ENCODE data around the gene CEP112.

DNA sequence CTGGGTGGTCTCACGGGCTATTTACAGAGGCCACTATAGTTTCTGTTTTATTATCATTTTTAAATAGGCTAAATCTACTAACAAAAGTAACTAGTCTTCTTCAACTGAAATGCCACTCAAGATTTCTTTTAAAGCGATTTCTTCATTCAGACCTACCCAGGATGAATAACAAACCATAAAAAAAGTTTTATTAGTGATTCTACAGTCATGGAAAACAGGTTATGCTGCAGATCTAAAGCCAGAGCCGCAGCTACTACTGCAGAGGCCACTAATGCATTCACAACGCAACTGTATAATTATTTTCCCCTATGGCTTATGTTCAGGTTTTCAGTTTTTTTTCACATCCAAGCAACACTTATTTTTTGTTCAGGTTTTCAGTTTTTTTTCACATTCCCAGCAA is 494.3 kb downstream of the CEP112 start:
- TF ChIP-seq TARDBP (IDR thresholded peaks at IDR 0.05) (no peak), LEF1 (IDR thresholded peaks at IDR 0.05; ENCODE audit: borderline replicate concordance) (no peak), FOXM1 (IDR thresholded peaks at IDR 0.05; ENCODE audit: borderline replicate concordance) (no peak), ELF4 (IDR thresholded peaks at IDR 0.05) (no peak), SUZ12 (IDR thresholded peaks at IDR 0.05) (no peak), SP1 (IDR thresholded peaks at IDR 0.05) (no peak), CTBP1 (IDR thresholded peaks at IDR 0.05; ENCODE audit: borderline replicate concordance) (no peak), NFRKB (IDR thresholded peaks at IDR 0.05) (no peak), ZNF384 (IDR thresholded peaks at IDR 0.05) (no peak), FOXK2 (IDR thresholded peaks at IDR 0.05) (no peak)
- TF ChIP-seq, protein P1, sequence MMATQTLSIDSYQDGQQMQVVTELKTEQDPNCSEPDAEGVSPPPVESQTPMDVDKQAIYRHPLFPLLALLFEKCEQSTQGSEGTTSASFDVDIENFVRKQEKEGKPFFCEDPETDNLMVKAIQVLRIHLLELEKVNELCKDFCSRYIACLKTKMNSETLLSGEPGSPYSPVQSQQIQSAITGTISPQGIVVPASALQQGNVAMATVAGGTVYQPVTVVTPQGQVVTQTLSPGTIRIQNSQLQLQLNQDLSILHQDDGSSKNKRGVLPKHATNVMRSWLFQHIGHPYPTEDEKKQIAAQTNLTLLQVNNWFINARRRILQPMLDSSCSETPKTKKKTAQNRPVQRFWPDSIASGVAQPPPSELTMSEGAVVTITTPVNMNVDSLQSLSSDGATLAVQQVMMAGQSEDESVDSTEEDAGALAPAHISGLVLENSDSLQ (IDR thresholded peaks at IDR 0.05), result peak; percentile 47; the same call in 1 of the 2 replicates

Data from HEK293T (cell line).